Measurements from ENCODE around the gene HDHD5.

The HDHD5 gene

DNA sequence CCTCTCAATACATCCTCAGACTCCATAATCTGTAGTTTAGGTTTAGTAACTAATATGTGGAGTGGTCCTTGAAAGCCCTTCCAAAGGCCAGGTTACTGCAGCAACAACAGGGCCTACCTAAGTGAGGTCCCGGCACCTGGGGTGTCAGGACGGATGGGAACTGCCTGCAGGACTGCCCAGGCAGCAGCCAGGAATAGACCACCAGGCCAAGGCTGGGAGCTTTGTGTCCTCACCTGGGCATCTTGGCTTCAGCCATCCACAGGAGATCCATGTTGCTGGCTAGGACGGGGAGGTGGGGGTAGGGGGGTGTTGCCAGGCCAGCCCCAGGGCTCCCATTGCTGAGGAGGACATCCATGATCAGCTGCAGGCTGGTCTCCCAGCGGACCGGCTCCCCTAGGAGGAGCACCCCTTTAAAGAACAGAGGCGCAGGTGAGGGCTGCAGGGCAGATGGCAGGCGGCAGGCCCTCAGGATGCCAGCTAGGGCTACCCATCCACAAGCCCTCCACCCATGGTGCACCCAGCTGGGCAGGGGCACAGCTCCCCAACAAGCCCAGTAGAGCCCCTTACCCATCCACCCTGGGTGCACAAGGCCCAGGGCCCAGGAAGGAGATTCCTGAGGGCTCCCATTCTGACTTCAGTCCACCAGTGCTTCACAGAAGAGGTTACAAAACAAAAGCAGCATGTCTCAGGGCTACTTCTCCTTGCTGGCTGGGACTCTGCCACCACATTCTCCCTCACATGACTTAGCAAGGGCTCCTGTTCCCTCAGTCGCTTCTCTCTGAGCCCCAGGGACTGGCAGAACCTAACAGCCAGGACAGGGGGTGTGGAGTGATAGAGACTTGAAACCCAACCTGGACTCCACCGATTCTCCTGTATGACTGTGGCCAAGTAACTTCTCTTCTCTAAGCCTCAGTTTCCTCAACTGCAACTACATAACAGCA lies 18.0 kb downstream of the HDHD5 start:
- DNase-seq (ENCODE audit: low read depth, low spot score): no peak
- CTCF ChIA-PET: interaction anchor here (2.6 kb wide), 1 partner anchor 31 kb away, joined by 15 read pairs; no protein-coding TSS in a partner anchor
- H3K4me3 ChIP-seq (ENCODE audit: low read depth, low read length): no peak overlapping the region
- no peak for TF ChIP-seq CTCF (IDR thresholded peaks at IDR 0.05; ENCODE audit: insufficient read depth, low read length, missing control alignments)
- POLR2A ChIA-PET: no interaction called here

- DNase-seq (ENCODE audit: low read depth, low spot score): no peak
- no peak for TF ChIP-seq CTCF (IDR thresholded peaks at IDR 0.05; ENCODE audit: insufficient read depth, low read length, missing control alignments)
- ChIA-PET CTCF (no interaction called here), POLR2A (no interaction called here)
- no peak overlapping the region for H3K4me3 ChIP-seq (ENCODE audit: low read depth, low read length)
Measured at GRCh38 chr22:17140022-17140421, 19.1 kb downstream of the HDHD5 start.

- POLR2A ChIA-PET: no interaction called here
- CTCF ChIA-PET: no interaction called here
- TF ChIP-seq CTCF (IDR thresholded peaks at IDR 0.05; ENCODE audit: insufficient read depth, low read length, missing control alignments): no peak
- H3K4me3 ChIP-seq (ENCODE audit: low read depth, low read length): no peak overlapping the region
- no peak for DNase-seq (ENCODE audit: low read depth, low spot score)
Measured at GRCh38 chr22:17138513-17138912, 20.6 kb downstream of the HDHD5 start.

DNA sequence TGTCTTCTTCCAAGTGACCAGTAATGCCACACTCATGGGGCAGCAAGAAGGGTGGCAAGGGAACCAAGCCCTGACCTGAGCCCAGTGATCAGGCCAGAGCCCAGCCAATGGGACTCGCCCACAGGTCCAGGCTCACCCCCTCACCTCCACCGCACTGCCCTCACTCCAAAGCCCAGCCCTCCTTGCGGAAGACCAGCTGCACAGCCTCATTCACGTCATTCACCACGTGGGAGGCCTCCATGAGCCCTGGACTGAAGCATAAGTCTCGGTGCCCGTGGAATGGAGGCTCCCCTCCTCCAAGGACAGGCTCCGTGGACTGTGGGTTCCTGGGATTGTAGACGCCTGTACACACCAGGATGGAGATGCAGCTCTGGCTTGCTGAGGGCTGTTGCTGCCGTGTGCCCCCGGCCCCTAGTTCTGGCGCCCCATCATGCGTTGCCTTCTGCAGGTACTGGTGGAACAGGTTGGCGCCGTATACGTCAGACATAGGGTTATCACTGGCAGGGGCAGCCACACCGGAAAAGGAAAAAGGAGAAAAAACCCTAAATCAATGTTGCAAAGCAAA lies 21.1 kb downstream of the HDHD5 start:
- CTCF ChIA-PET: no interaction called here
- POLR2A ChIA-PET: no interaction called here
- no peak for DNase-seq (ENCODE audit: low read depth, low spot score)
- TF ChIP-seq CTCF (IDR thresholded peaks at IDR 0.05; ENCODE audit: insufficient read depth, low read length, missing control alignments): no peak
- H3K4me3 ChIP-seq (ENCODE audit: low read depth, low read length): no peak overlapping the region

GRCh38 chr22:17137170-17137569 lies 21.9 kb downstream of the HDHD5 start:
- no peak overlapping the region for H3K4me3 ChIP-seq (ENCODE audit: low read depth, low read length)
- no peak for DNase-seq (ENCODE audit: low read depth, low spot score)
- TF ChIP-seq CTCF (IDR thresholded peaks at IDR 0.05; ENCODE audit: insufficient read depth, low read length, missing control alignments): no peak
- CTCF ChIA-PET: interaction anchor here (1.2 kb wide), 1 partner anchor 35 kb away, joined by 4 read pairs; no protein-coding TSS in a partner anchor
- POLR2A ChIA-PET: no interaction called here

DNA sequence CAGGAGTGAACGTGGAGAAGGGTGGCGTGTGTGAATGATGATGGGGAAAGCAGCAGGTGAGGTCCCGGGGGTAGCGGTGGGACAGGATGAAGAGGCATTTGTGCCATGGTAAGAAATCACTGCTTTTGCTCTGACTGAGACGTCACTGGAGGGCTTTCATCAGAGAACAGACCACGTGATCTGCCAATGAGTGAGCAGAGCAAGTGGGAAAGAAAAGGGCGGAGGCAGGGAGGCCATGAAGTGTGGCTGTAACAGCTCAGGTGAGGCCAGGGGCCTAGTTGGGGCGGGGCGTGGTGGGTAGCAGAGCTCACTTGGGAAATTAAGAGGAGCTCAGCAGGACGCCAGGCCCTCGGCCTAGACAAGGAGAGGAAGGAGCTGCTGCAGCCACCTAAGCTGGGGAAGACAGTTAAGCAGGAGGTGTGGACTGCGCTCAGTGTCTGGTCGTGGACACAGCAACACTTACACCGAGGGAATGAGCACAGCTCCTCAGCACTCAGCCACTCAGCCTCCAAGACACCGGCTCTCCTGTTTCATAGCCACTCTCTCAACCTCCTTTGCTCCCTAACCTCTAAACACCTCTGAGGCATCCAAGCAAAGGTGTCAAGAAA lies 23.8 kb downstream of the HDHD5 start:
- no peak overlapping the region for H3K4me3 ChIP-seq (ENCODE audit: low read depth, low read length)
- TF ChIP-seq CTCF (IDR thresholded peaks at IDR 0.05; ENCODE audit: insufficient read depth, low read length, missing control alignments): no peak
- no peak for DNase-seq (ENCODE audit: low read depth, low spot score)
- ChIA-PET CTCF (interaction anchor here (1.0 kb wide), 1 partner anchor 36 kb away, joined by 3 read pairs; no protein-coding TSS in a partner anchor), POLR2A (no interaction called here)
